ENCODE data around the gene RAPGEF2. TPM values are rescaled to one million over a fixed set of nuclear protein-coding genes. Genes with fewer than 3 reads are reported as not detected.

Gene RAPGEF2
- total and polyA plus RNA-seq, 10 of the 15 experiments (the other 5 are each of a cell fraction or from before 2014, with no cell fraction given), result 0.31 to 24.0 (median 2.9) TPM

DNA sequence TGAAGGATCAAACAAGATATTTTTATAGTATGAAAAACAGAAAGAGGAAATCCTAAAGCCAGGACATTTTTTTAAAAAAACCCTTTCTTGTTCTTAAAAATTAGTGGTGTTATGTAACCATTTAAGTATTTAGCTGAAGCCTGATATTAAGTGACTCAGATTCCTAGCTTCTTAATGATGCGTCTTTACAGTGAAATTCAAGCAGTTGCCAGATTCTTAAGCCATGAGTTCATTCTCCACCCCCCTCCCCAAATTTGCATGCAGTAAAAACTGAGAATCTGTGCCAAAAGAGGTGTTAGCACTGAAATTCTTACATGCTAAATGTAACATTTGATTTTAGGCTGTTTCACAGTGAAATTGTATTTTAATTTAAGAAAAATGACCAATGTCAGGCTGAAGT lies 180.8 kb downstream of the RAPGEF2 start:
- Histone ChIP-seq H2AFZ (ENCODE audit: control insufficient read depth, low read depth, low read length) (no peak overlapping the region), H3K4me2 (ENCODE audit: control insufficient read depth, insufficient read depth) (no peak overlapping the region), H3K4me3 (no peak overlapping the region), H3K9me3 (replicated peaks; ENCODE audit: control insufficient read depth, insufficient read depth, low read length) (no peaks in the 10 kb centered on the region), H3K79me2 (ENCODE audit: control insufficient read depth, insufficient read depth, low read length) (no peaks in the 10 kb centered on the region), H3K27me3 (replicated peaks in 1 of 2; ENCODE audit: control insufficient read depth in 2 of 2, insufficient read depth in 2 of 2, low read length in 1 of 2) (no peaks in the 10 kb centered on the region), H3K4me1 (ENCODE audit: control insufficient read depth, insufficient read depth, low read length) (no peaks in the 10 kb centered on the region), H4K20me1 (ENCODE audit: control insufficient read depth, insufficient read depth) (no peaks in the 10 kb centered on the region), H3K27ac (ENCODE audit: control insufficient read depth, insufficient read depth) (no peak overlapping the region), H3K9ac (ENCODE audit: control insufficient read depth, insufficient read depth, low read length) (no peak overlapping the region), H3K36me3 (ENCODE audit: control insufficient read depth in 2 of 2, insufficient read depth in 2 of 2, low read length in 1 of 2) (no peaks in the 10 kb centered on the region; a peak in 2 of 4 replicates)
- ATAC-seq, result no peak
- BruUV-seq (replicated peaks), result no TSS peak
- FAIRE-seq, result no peak
- in situ Hi-C loops (cut with MboI), result no loop called here
- WGBS (ENCODE audit: insufficient coverage, insufficient replicate concordance, low lambda C conversion rate, missing lambda C conversion rate), result 100% methylated on average over 1 of the region's 1 CpG
- ChIA-PET POLR2A (no interaction called here), RAD21 (ENCODE audit: unreplicated experiment) (no interaction called here), SMC1A (ENCODE audit: uncharacterized antibody, unreplicated experiment) (interaction anchor here (0.6 to 1.7 kb wide), 2 partner anchors 10 to 34 kb away, joined by 3 to 4 read pairs; no protein-coding TSS in a partner anchor), CTCF (no interaction called here)
- no peak for TF ChIP-seq ZNF622 (IDR thresholded peaks at IDR 0.05)
- TF ChIP-seq NR2C1 (IDR thresholded peaks at IDR 0.05), result no peak
- TF ChIP-seq PBX3 (IDR thresholded peaks at IDR 0.05; ENCODE audit: insufficient replicate concordance, low read depth, low read length), result no peak
- TF ChIP-seq JUND (IDR thresholded peaks at IDR 0.05; ENCODE audit: low read depth, low read length), result no peak
- TF ChIP-seq BCL11A (IDR thresholded peaks at IDR 0.05; ENCODE audit: low read depth, low read length), result no peak
- TF ChIP-seq E2F8 (IDR thresholded peaks at IDR 0.05; ENCODE audit: low read depth, partially characterized antibody), result no peak
- TF ChIP-seq KDM1A (IDR thresholded peaks at IDR 0.05; ENCODE audit: borderline replicate concordance), result no peak
- no peak for TF ChIP-seq NFIC (IDR thresholded peaks at IDR 0.05; ENCODE audit: low read depth, low read length)
- no peak for TF ChIP-seq CBX3 (IDR thresholded peaks at IDR 0.05; ENCODE audit: borderline replicate concordance, low read depth)
- no peak for TF ChIP-seq HDAC2 (IDR thresholded peaks at IDR 0.05)
- TF ChIP-seq SRF (IDR thresholded peaks at IDR 0.05; ENCODE audit: low read depth in 2 of 2, low read length in 2 of 2), result no peak
- intact Hi-C loops (cut with micrococcal nuclease; ENCODE audit: unreplicated experiment), result no loop called here
- no peak for DNase-seq (ENCODE audit: low read depth, low spot score)
